Mesothelial cell of epicardium (in vitro differentiated cells): ENCODE measurements around the gene CLIC1. TPM values are rescaled to one million over a fixed set of nuclear protein-coding genes. Genes with fewer than 3 reads are reported as not detected.

Experiments
- DNase-seq, 2 experiments: peaks; one replicate each; pipeline ENCODE4 v3.0.0; 2021; ENCODE audit warnings: low spot score in 2 of 2; ENCODE audit not compliant: unreplicated experiment in 2 of 2
- H3K27ac Mint-ChIP-seq: 2 replicates; pipeline ENCODE4 v1.8.0; 2021; ENCODE audit warnings: mixed read lengths
- H3K27me3 Mint-ChIP-seq: 2 replicates; pipeline ENCODE4 v1.8.0; 2021; ENCODE audit warnings: low read depth, mixed read lengths
- H3K36me3 Mint-ChIP-seq: 2 replicates; pipeline ENCODE4 v1.8.0; 2021; ENCODE audit warnings: mixed read lengths
- H3K4me1 Mint-ChIP-seq: 2 replicates; pipeline ENCODE4 v1.8.0; 2021; ENCODE audit warnings: mixed read lengths
- H3K4me3 Mint-ChIP-seq: 2 replicates; pipeline ENCODE4 v1.8.0; 2021; ENCODE audit warnings: mild to moderate bottlenecking, moderate library complexity, mixed read lengths
- H3K9me3 Mint-ChIP-seq: 2 replicates; pipeline ENCODE4 v1.8.0; 2021; ENCODE audit warnings: mixed read lengths
- total RNA-seq: library from RNA; stranded (reverse); gene quantifications from 3 replicates; pipeline ENCODE4 v1.2.1, GENCODE V29; 2021
- TF ChIP-seq, protein P1 (sequence below): fragments of 200-600 bp; sonication (generic); IDR thresholded peaks from one replicate; pipeline ENCODE4 v1.5.0; 2021; ENCODE audit warnings: antibody characterized with exemption; ENCODE audit not compliant: unreplicated experiment

Gene CLIC1
- total RNA-seq, 1 donor from 2014 or later = 133 TPM

DNA sequence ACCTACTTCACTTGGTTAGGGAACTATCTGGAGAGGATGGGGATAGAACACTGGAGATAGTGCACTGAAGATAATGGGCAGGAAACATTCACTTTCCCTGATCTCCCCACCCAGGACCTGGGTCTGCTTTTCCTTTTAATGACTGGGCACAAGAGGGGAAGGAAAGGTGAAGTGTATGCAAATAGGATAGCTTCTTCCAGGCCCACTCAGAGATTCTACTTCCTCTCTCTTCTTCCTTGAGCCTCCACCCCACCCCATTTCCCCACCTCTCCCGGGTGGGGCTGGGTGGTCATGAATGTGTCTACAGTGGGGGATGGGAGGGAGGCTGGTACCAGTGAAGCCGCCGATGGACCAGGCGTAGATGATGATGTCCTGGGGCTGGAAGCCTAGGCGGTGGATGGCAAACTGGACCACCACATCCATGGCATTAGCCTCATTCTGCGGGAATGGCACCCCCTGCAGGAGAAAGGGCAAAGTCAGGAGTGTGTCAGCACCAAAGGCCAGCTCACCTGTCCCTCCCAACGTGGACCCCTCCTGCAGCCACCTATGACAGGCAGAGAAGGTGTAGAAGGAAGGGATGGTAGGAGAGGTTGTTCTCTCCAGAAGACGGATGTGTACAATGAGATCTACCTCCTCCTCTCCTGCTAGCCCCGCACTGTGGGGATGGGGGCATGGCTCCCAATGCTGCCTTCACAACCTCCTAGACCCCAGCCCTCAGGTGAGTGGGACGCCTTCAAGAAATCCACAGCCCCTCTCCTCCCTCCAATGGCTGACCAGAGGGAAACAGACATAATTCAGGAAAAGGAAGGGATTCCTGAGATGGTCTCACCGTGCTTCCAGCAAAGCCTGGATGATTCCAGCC lies 46.9 kb downstream of the CLIC1 start:
- H3K4me3 Mint-ChIP-seq = no peak overlapping the region
- H3K9me3 Mint-ChIP-seq = no peaks in the 10 kb centered on the region
- no peaks in the 10 kb centered on the region for H3K27me3 Mint-ChIP-seq
- peaks cover 37% of the 10 kb centered on the region for H3K36me3 Mint-ChIP-seq
- H3K4me1 Mint-ChIP-seq = peaks cover 6% of the 10 kb centered on the region
- TF ChIP-seq, protein P1, sequence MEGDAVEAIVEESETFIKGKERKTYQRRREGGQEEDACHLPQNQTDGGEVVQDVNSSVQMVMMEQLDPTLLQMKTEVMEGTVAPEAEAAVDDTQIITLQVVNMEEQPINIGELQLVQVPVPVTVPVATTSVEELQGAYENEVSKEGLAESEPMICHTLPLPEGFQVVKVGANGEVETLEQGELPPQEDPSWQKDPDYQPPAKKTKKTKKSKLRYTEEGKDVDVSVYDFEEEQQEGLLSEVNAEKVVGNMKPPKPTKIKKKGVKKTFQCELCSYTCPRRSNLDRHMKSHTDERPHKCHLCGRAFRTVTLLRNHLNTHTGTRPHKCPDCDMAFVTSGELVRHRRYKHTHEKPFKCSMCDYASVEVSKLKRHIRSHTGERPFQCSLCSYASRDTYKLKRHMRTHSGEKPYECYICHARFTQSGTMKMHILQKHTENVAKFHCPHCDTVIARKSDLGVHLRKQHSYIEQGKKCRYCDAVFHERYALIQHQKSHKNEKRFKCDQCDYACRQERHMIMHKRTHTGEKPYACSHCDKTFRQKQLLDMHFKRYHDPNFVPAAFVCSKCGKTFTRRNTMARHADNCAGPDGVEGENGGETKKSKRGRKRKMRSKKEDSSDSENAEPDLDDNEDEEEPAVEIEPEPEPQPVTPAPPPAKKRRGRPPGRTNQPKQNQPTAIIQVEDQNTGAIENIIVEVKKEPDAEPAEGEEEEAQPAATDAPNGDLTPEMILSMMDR = no peak
- H3K27ac Mint-ChIP-seq = peak overlapping the region; percentile 69
- no peak for DNase-seq

GRCh38 chr6:31687860-31688693 lies 48.3 kb downstream of the CLIC1 start:
- Mint-ChIP-seq H3K4me3 (no peak overlapping the region), H3K27me3 (no peaks in the 10 kb centered on the region), H3K4me1 (peaks cover 12% of the 10 kb centered on the region), H3K27ac (no peak overlapping the region), H3K36me3 (peaks cover 34% of the 10 kb centered on the region), H3K9me3 (no peaks in the 10 kb centered on the region)
- TF ChIP-seq, protein P1 = no peak
- DNase-seq = no peak

GRCh38 chr6:31687321-31687720 lies 49.0 kb downstream of the CLIC1 start:
- TF ChIP-seq, protein P1 = no peak
- no peak for DNase-seq
- Mint-ChIP-seq H3K36me3 (peaks cover 28% of the 10 kb centered on the region), H3K4me3 (no peak overlapping the region), H3K9me3 (no peaks in the 10 kb centered on the region), H3K27me3 (no peaks in the 10 kb centered on the region), H3K4me1 (peaks cover 13% of the 10 kb centered on the region), H3K27ac (no peak overlapping the region)

DNA sequence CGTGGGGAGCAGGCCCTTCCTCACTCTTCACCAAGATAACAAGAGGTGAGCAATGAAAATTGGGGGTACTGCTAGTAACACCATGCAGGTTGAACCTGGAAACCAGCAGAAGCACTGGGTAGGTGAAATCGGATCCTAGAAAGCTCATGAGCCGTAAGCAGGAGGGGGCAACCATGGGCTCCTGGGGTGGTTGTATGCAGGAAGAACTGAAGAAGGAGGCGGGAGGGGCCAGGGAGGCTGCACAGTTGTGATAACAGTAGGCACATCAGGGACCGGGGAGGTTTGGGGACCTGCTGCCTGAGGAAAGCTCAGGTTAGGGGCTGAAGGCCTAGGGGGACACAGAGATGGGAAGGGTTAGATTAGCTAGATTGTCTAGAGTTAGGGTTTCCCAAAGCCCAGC lies 49.8 kb downstream of the CLIC1 start:
- Mint-ChIP-seq H3K4me3 (no peak overlapping the region), H3K27me3 (no peaks in the 10 kb centered on the region), H3K27ac (no peak overlapping the region), H3K4me1 (peaks cover 16% of the 10 kb centered on the region), H3K36me3 (peaks cover 26% of the 10 kb centered on the region), H3K9me3 (no peaks in the 10 kb centered on the region)
- TF ChIP-seq, protein P1 = no peak
- DNase-seq = no peak

- TF ChIP-seq, protein P1 = no peak
- Mint-ChIP-seq H3K27me3 (no peaks in the 10 kb centered on the region), H3K27ac (peak overlapping the region; percentile 68), H3K4me1 (peaks cover 22% of the 10 kb centered on the region), H3K36me3 (peaks cover 19% of the 10 kb centered on the region), H3K9me3 (no peaks in the 10 kb centered on the region), H3K4me3 (peak overlapping the region; percentile 80)
- no peak for DNase-seq
Measured at GRCh38 chr6:31683591-31683990, 52.7 kb downstream of the CLIC1 start.
